Stimulated activated naive CD8-positive, alpha-beta T cell treated with anti-CD3 and anti-CD28 coated beads, Interleukin-15, Interleukin-2, amounts not matched to agents 100 U/mL and 50 U/mL, for 24 hours (primary cell): ENCODE data around the gene CLSTN3.
"Not testable (repeated sequence)": the region's sequence is repeated elsewhere in the genome, so short reads cannot be mapped to it uniquely, and the experiment has no call there.

ENCODE experiments used
- ATAC-seq: fragments of 150-1000 bp; cut with Tn5 transposase; one replicate; pipeline ENCODE4 v1.10.0; 2021
- DNase-seq: peaks from one replicate; pipeline ENCODE4 v3.0.0; 2021

Gene CLSTN3

DNA sequence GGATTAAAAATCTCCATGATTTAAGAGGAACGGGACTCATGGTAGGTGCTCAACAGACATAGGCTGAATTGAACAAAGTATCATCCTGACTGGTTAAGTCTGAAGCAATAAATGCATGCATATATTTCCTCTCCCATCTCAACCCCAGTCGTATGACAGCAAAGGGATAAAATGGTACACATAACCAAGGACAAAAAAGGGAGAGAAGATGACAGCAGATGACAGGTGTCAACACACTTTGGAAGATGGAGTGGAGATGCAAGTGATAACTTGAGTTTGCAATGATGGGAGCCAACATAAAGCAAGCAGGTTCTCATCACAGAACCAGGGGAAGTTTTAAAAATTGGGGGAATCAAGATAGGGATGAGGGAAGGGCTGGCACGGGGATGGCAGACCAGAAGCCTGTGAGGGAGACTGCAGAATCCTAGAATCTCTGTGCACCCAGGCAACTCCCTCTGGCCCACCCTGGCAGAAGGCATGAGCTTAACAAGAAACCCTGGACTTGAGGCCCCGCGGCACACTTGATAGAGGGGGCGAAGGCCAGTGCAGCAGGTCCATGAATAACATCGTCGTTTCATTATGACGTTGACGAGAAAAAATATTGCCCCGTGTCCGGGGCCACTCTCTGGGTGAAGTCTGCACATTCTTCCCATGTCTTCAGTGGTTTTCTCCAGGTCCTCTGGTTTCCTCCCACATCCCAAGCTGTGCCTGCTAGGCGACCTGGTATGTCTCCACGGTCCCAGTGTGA, 26.2 kb upstream of the CLSTN3 start:
- DNase-seq (no peak), ATAC-seq (no peak)

DNA sequence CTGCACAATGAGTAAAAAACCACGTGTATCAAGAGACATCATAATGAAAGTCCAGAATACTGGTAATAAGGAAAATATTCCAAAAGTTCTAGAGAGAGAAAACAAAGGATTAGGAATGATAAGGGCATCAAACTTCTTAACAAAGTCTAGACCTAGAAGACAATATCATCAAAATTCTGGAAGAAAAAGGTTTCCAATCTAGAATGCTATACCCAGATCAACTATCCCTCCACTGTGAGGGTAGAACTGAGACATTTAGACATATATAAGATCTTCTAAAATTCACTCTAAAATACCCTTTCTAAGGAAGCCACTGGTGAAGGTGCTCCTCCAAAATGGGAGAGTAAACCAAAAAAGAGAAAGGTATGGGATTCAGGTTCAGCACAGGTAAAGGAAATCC, 24.1 kb upstream of the CLSTN3 start:
- no peak for DNase-seq
- no peak for ATAC-seq

DNA sequence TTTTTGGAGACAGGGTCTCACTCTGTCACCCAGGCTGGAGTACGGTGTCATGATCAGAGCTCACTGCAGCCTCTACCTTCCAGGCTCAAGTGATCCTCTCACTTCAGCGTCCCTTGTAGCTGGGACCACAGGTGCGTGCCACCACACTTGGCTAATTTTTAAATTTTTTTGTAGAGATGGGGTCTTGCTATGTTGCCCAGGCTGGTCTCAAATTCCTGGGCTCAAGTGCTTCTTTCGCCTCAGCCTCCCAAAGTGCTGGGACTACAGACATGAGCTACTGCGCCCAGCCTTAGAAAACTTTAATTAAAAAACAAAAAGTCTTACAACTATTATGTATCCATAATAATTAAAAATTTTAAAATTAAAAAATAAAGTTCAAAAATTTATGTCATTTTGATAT, 23.0 kb upstream of the CLSTN3 start:
- DNase-seq, ATAC-seq: not testable (repeated sequence)

DNA sequence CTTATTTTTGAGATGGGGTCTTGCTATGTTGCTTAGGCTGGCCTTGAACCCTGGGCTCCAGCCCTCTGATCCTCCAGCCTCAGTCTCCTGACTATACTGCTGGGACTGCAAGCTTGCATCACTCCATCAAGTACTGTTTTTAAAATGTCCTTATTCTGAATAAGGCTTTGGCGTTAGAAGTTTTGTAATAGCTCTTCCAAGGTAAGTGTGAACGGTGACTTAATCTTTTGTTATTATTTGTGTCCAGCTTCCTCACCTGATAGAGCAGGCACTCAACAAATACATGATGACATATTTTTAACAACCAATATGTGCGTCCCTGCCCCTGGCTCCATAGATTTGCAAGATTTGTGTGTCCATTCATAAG, 22.6 kb upstream of the CLSTN3 start:
- ATAC-seq (no peak), DNase-seq (no peak)

DNA sequence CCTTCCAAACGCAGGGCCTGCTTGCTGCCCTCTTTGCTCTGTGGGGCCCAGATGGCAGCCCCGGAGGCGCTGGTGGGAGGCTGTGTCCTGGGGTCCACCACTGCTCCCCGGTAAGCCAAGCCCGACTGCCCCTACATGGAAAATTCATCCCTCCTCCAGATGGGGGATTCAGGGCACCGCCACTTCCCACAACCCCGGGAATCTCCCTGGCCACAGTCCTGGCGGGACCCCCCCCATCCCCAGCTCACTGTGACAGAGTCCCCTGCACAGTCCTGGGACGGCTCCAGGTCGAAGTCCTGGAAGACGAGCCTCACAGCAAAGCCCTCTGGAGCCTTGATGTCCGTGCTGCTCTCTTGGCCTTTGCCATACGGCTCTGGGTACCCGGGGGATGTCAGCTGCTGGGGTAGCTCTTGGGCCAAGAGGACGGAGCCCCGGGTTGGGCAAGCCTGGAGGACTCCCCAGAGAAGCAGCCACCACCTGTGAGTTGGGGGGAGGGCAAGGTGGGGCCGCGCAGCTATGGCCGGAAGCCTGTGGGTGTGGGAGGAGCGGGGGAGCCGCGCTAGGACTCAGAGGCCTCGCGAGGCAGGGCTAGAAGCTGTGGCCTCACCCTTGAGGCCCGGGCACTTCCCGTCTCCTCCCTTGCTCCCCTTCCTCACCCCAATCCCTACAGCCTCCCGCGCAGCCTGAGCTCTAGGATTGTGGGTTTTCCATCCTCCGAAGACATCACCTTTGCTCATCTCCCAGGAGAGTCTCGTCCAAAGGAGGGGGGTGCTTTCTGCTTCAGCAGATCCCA, 22.0 kb upstream of the CLSTN3 start:
- ATAC-seq (peak; percentile 92), DNase-seq (peak; percentile 82)

DNA sequence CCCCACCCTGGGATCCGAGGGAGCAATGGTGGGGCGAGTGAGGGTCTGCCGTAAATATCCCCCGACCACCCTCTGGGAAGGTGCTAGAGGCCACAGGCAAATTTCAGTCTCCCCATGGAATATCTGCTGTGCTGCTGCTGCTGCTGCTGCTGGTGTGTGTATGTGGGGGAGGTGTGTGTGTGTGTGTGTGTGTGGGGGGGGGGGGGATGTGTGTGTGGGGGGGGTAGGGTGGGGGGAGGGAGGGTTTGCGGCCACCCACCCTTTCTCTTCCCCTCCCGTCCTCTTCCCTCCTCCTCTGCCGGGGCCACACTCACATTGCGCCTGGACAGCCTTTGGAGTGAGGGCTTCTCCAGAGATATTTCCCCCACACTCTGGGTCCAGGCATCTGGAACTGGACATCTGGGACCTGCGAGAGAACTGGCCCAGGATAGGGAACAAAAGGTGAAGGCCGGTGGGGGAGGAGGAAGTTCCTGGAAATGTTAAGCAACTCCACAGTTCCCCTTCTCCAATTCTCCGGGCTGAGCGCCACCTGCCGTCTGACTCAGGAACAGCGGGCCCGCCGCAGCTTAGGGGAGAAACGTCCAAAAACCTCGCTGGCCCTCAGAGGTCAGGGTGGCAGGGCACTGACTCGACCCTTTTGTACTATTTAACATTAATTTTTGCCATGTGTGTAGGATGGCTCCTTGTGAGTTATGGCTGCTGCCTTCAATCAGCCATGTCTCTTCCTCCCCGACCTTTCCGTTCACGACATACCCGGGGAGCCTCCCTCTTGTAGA, 21.2 kb upstream of the CLSTN3 start, which contains the start of gene C1RL:
Gene C1RL (minus strand): TSS at position 419 of the 776 bp plus-strand sequence. CDS start 34 bp downstream, at position 385.
- DNase-seq: peak; percentile 94

DNA sequence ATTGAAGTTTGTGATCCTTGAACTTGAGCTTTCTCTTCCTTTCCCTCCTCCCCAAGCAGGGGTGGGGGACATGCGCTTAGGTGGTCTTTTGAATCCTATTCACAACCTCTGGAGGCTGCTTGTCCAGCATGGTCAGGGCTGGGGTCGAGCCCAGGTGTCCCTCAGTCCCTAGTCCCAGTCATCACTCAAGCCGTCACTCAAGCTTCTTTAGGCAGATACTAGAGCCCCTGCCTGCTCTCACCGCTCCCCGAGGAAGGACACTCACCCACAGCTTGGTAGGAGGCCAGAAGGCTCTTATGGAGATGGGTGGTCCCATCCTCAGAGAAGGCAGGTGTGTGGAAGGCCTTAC, 20.6 kb upstream of the CLSTN3 start:
- DNase-seq (no peak), ATAC-seq (no peak)

More for the DNA sequence above, 21.2 kb upstream of the CLSTN3 start, which contains the start of gene C1RL:
- peak; percentile 48 for ATAC-seq

DNA sequence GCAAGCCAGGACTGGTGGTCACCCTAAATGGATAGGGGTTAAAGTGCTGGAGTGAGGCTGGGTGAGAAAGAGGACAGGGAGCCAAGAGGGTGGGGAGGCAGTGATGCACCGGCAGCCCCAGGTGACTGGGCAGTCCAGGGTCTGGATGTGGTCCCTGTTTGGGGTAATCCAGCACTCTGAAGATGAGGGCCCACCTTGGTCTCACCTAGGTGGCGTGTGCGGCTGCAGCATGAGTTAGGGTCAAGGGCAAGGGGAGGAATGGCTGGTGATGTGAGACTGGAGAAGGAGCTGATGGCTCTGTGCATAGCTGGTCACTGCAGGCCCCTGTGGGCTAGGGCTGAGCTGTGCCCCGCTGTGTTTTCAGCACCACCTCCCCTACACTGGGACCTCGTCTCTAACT, 19.5 kb upstream of the CLSTN3 start:
- ATAC-seq (no peak), DNase-seq (no peak)

DNA sequence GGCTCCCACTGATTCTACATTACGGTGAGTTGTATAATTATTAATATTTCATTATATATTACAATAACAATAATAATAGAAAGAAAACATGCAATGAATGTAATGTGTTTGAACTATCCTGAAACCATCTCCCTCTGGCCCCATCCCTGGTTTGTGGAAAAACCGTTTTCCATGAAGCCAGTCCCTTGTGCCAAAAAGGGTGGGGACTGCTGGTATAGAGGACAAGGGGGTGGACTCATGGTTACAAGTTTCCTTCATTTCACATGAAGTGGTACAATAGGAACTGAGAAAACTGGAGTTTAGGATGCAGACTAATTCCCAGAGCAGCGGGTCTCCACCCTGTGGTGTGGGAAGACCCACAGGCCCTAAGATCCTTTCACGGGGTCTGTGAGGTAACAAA, 18.1 kb upstream of the CLSTN3 start:
- ATAC-seq (no peak), DNase-seq (no peak)

DNA sequence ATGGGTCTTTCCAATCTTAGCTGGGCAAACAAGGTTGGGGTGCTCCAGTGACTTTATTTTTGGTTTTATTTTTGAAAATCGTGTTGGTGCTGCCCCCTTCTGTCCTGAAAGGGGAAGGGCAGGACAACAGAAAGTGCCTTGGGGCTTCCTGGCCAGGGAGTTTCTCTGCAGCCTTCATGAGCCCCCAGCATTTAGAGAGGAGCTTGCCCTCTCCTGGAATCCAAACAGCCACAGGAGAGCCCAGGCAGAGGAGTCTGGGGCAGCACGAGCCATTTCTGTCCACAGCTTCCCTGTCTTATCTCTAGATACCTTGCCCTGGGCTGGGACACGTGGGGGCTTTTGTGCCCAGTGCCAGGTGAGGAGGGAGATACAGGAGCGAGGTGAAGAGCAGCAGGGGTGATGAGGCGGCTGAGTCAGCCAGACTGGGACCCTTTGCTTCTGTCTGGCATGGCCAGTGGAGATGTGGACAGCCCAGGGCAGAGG, 16.7 kb upstream of the CLSTN3 start:
- ATAC-seq: no peak

DNA sequence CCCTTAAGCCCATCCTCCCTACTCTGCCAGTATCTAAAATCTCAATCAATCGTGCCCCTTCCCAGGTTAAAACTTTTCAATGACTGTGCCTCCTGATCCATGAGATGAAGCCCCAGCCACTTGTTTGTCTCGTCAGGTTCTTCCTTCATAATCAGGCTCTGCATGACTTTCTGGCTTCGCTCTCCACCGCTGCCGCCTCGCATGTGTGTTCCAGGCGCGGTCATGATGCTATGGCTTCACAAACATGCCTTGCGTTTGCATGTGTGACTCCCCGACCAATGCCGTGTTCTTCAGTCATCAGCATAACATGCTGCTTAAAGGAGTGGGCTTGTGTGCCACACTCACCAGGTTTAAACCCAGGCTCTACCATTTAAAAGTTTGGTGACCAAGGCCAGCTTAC, 16.2 kb upstream of the CLSTN3 start:
- ATAC-seq (no peak), DNase-seq (no peak)

More for the DNA sequence above, 16.7 kb upstream of the CLSTN3 start:
- peak; percentile 36 for DNase-seq

DNA sequence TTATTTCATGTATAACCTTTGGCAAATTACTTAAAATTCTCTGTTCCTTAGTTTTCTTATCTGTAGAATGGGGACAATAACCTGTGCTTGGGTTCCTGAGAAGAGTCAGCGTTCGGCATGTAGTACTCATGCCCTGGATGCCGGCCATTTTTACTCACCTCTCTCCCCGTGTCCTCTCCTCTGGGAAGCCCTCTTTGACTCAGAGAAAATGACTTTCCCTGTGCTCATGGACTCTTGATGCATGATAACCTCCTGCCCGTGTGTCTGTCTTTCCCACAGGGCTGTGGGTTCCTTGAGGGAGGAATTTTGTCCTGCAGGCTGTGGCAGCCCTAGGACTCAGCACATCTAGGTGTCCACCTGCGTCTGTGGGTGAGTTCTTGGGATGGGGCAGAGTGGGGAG, 15.3 kb upstream of the CLSTN3 start:
- DNase-seq (no peak), ATAC-seq (no peak)

DNA sequence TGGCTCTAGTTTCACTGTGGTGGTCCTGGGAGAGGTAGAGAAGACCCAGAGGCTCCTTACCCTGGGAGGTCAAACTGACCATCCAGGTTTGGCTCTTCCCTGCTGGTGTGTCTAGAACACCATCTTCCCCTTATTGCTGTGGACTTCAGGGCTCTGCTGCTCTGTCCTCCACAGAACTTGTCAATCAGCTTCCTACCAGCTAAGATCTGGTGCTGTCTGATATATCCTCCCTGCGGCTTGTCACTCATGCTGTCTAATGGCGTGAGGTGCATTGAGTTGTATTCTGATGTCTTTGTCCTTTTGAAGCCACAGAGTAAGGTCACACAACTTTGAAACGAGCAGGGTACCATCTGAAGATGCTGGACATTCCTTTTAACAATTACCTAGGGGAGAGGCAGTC, 14.0 kb upstream of the CLSTN3 start:
- no peak for DNase-seq
- no peak for ATAC-seq

DNA sequence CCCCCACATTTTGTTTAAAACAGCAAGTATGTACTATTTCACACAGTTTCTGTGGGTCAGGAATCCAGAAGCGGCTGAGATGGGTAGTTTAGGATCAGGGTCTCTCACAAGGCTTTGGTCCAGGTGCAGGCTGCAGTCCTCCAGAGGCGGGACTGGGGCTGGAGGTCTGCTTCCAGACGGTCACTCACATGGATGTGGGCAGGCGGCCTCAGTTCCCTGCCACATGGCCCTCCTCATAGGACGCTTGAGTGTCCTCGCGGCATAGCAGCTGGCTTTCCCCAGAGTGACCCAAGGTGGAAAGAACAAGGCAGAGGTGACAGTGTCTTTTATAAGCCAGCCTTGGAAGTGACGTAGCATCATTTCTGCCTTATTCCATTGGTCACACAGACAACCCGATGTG, 13.3 kb upstream of the CLSTN3 start:
- no peak for ATAC-seq
- no peak for DNase-seq

DNA sequence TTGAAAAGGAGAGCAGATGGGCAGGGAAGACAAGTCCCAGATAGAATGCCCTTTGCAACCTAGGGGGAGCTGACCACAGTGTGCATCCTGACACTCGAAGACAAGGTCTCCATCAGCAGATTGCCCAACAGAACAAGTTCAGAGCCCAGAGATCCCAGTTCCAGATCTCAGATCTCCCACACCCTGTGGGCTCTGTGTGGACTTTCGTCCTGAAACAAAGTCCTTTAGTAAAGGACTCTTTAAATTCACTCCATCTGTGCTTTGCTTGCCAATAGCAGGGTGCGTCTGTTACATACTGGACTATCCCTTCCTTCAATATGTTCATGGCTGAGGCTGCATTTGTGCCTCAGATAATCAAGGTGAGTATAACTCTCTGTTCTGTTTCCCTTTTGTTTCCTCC, 12.5 kb upstream of the CLSTN3 start:
- DNase-seq: no peak
- ATAC-seq: no peak

DNA sequence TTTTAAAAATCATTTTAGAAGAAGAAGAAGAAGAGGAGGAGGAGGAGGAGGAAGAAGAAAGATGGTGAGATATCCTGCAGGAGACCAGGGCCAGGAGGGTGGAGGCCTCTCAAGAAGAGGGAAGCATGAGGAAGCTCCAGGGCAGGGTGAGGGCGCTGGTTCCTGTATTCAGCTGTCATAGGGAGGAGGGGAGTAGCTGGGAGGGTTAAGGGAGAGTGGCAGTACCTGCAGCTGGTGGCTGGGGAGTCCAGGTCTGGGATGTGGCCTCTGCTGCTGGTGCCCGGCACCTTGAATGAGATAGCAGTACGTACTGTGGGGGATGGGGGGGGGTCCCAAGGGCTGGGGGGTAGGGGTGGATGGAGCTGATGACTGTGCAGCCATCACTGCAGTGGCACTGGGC, 11.3 kb upstream of the CLSTN3 start:
- no peak for DNase-seq
- no peak for ATAC-seq

DNA sequence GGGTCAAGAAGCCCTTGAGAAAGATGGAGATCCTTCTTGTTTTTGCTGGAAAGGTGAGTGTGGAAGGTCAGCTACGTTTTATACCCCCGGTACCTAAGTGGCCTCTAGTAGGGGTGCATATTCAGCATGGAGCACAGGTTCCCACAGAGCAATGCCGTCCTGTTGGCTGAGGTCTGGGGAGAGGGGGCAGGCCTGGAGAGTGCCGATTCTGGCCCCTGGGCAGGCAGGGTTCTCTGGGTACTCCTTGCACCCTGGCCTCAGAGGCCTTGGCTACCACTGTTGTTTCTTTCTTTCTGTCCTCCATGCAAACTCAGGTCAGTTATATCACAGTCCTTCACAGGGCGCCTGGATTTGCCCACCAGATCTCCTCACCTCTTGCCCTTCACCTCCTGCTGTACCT, 10.0 kb upstream of the CLSTN3 start:
- ATAC-seq (no peak), DNase-seq (no peak)

DNA sequence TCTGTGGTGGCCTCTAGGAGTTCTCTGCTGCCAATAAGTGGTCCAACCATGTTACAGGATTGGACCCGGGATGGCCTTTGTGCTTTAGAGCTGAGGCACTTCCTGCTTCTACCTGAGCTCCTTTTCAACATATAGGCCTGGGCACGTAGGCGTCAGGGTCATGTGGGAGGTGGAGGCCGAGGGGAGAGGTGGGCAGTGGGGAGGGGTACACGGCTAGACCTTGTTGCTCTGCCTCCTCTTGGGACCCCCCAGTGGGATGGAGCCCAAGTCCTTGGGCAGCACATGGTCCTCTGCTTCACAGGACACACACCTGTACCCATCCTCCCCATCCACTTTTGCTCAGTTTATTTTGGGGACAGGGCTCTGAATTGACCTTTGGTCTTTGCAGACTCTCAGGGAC, 8.8 kb upstream of the CLSTN3 start:
- no peak for DNase-seq
- no peak for ATAC-seq

DNA sequence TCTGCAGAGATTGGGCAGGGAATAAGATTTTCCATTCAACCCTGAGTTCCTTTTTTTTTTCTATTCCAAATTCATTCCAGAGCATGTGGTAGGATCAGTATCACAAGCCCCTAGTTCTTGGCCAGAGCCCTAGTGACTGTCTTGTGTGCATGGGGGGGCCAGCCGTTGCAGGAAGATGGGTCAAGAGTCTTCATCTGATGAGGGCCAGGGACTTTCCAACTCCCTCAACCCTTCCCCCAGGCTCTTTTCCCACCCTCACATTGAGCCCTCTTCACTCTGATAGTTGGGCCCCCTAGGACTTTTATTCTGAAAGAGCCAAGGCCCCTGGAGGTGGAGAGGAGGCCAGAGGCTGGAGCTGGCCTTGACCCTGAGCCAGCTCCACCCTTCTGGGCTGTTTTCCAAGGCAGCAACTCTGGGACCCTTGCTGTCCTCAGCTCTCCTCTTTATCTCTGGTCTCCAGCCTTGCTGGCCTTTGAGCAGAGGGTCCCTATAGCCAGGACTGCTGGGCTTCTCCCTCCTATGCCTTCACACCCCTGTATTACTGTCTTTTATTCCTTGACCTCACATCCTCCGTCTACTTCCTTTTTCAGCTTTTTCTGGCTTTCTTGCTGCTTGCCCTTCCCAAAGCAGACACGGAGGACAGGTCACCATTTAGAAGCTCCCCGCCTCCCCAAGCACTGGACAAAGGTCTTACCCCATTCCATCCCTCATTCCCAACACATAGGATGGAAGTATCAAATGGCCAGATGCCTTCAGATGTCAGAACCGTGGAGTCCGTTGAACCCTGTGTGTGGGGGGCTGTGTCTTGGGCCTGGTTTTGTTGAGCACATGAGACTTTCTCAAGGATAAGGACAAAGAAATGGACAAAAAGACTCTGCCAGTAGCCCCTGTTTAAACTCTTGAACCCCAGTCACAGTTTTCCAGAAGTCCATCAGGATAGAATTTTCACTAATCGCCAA, 7.1 kb upstream of the CLSTN3 start:
- ATAC-seq: no peak

DNA sequence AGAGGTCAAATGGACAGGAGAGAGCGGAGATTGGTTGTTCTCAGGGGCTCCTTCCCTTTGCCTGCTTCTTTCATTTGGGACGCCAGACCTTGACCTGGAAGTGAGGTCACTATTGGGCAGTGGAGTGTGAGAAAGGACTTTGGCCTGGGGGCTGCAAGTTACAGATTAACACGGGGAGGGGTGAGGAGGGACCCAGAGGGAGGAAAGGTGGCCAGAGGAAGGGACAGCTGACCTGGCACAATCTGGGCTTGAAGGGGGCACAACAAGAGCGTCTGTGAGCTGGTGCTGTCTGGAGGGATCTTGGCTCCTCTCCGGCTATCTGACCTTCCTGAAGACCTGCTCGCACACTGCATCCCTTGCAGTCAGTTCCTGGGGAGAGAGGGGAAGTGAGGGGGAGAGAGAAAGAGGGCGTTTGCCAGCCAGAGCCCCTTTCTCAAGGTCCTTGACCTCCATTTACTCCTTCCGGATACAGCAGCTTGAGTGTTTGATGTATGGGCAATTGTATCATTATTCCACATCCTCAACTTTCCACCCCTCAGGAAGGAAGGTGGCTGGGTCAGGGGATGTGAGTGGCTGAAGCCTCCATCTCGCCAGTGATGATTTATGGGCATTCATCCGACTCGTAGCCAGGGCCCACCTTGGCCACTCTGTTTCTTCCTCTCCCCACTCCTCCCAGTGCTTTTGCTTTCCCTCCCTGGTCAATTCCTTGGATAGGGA, 6.2 kb upstream of the CLSTN3 start:
- no peak for DNase-seq
- ATAC-seq: no peak

More for the DNA sequence above, 7.1 kb upstream of the CLSTN3 start:
- DNase-seq: no peak
